Trophoblast cell (in vitro differentiated cells and primary cell): Measurements from ENCODE around the gene FBXW5.

Experiments
- DNase-seq, 2 donors: peaks; one replicate each; pipeline ENCODE4 v3.0.0-alpha.2; 2016
- H2AFZ ChIP-seq: 2 replicates; pipeline ENCODE4 v1.6.1; 2013; ENCODE audit warnings: low read length, moderate library complexity, mild to moderate bottlenecking; ENCODE audit not compliant: insufficient read depth, poor library complexity
- H2AK5ac ChIP-seq: 2 replicates; pipeline ENCODE4 v1.6.1; 2013; ENCODE audit warnings: mild to moderate bottlenecking, low read length
- H2BK120ac ChIP-seq: 2 replicates; pipeline ENCODE4 v1.6.1; 2013; ENCODE audit warnings: low read length, mild to moderate bottlenecking, moderate library complexity; ENCODE audit not compliant: insufficient read depth, poor library complexity
- H2BK12ac ChIP-seq: 2 replicates; pipeline ENCODE4 v1.6.1; 2013; ENCODE audit warnings: mild to moderate bottlenecking, low read length, moderate library complexity
- H2BK5ac ChIP-seq: 2 replicates; pipeline ENCODE4 v1.6.1; 2013; ENCODE audit warnings: low read length, low read depth, moderate library complexity, mild to moderate bottlenecking; ENCODE audit not compliant: poor library complexity
- H3K14ac ChIP-seq: 2 replicates; pipeline ENCODE4 v1.6.1; 2013; ENCODE audit warnings: mild to moderate bottlenecking, low read length
- H3K18ac ChIP-seq: 2 replicates; pipeline ENCODE4 v1.6.1; 2013; ENCODE audit warnings: mild to moderate bottlenecking, low read length
- H3K23ac ChIP-seq: 2 replicates; pipeline ENCODE4 v1.6.1; 2013; ENCODE audit warnings: low read length
- H3K27ac ChIP-seq: 2 replicates; pipeline ENCODE4 v1.5.1; 2013; ENCODE audit warnings: low read depth, mild to moderate bottlenecking, inconsistent platforms, low read length, moderate library complexity
- H3K27me3 ChIP-seq: 2 replicates; pipeline ENCODE4 v1.6.1; 2013; ENCODE audit warnings: inconsistent platforms, mild to moderate bottlenecking, low read length, moderate library complexity; ENCODE audit not compliant: insufficient read depth
- H3K36me3 ChIP-seq, 2 experiments: 1 replicate in 1 of 2; 2 replicates in 1 of 2; pipeline ENCODE4 v1.6.1; 2013; ENCODE audit warnings: low read length in 2 of 2, mild to moderate bottlenecking in 2 of 2, moderate library complexity in 1 of 2; ENCODE audit not compliant: insufficient read depth in 2 of 2, control insufficient read depth in 1 of 2
- H3K4ac ChIP-seq: 2 replicates; pipeline ENCODE4 v1.6.1; 2013; ENCODE audit warnings: low read depth, mild to moderate bottlenecking, low read length, moderate library complexity
- H3K4me1 ChIP-seq, 2 experiments: 1 replicate in 1 of 2; 2 replicates in 1 of 2; pipeline ENCODE4 v1.6.1; 2013; ENCODE audit warnings: low read length in 2 of 2, mild to moderate bottlenecking in 2 of 2, moderate library complexity in 1 of 2; ENCODE audit not compliant: insufficient read depth in 2 of 2, control insufficient read depth in 1 of 2
- H3K4me2 ChIP-seq: 2 replicates; pipeline ENCODE4 v1.6.1; 2013; ENCODE audit warnings: inconsistent platforms, mild to moderate bottlenecking, low read length, moderate library complexity
- H3K4me3 ChIP-seq: 2 replicates; pipeline ENCODE4 v1.5.1; 2013; ENCODE audit warnings: mild to moderate bottlenecking, low read depth, low read length, inconsistent platforms
- H3K79me1 ChIP-seq: one replicate; pipeline ENCODE4 v1.6.1; 2013; ENCODE audit warnings: low read length
- H3K79me2 ChIP-seq: 2 replicates; pipeline ENCODE4 v1.6.1; 2013; ENCODE audit warnings: low read length, mild to moderate bottlenecking; ENCODE audit not compliant: control insufficient read depth, insufficient read depth, poor library complexity
- H3K9ac ChIP-seq: 2 replicates; pipeline ENCODE4 v1.6.1; 2013; ENCODE audit warnings: mild to moderate bottlenecking, low read length
- H3K9me3 ChIP-seq: 2 replicates; pipeline ENCODE4 v1.6.1; 2013; ENCODE audit warnings: low read depth, mild to moderate bottlenecking, control low read depth, inconsistent platforms, low read length; ENCODE audit not compliant: insufficient read depth
- H4K12ac ChIP-seq: 2 replicates; pipeline ENCODE4 v1.6.1; 2013; ENCODE audit warnings: low read depth, mild to moderate bottlenecking, low read length, moderate library complexity
- H4K8ac ChIP-seq: 2 replicates; pipeline ENCODE4 v1.6.1; 2013; ENCODE audit warnings: low read depth, mild to moderate bottlenecking, low read length, moderate library complexity
- H4K91ac ChIP-seq: one replicate; pipeline ENCODE4 v1.6.1; 2013; ENCODE audit warnings: low read depth, mild to moderate bottlenecking, low read length, moderate library complexity
- WGBS: extraction: QIAGEN DNeasy Blood & Tissue Kit; methylation state at CpG from one replicate; pipeline ENCODE4 v1.1.7; 2013; ENCODE audit warnings: missing lambda C conversion rate; ENCODE audit not compliant: insufficient read length, insufficient coverage; ENCODE audit errors: extremely low coverage; 5-methylcytosine and 5-hydroxymethylcytosine counted together

Gene FBXW5

DNA sequence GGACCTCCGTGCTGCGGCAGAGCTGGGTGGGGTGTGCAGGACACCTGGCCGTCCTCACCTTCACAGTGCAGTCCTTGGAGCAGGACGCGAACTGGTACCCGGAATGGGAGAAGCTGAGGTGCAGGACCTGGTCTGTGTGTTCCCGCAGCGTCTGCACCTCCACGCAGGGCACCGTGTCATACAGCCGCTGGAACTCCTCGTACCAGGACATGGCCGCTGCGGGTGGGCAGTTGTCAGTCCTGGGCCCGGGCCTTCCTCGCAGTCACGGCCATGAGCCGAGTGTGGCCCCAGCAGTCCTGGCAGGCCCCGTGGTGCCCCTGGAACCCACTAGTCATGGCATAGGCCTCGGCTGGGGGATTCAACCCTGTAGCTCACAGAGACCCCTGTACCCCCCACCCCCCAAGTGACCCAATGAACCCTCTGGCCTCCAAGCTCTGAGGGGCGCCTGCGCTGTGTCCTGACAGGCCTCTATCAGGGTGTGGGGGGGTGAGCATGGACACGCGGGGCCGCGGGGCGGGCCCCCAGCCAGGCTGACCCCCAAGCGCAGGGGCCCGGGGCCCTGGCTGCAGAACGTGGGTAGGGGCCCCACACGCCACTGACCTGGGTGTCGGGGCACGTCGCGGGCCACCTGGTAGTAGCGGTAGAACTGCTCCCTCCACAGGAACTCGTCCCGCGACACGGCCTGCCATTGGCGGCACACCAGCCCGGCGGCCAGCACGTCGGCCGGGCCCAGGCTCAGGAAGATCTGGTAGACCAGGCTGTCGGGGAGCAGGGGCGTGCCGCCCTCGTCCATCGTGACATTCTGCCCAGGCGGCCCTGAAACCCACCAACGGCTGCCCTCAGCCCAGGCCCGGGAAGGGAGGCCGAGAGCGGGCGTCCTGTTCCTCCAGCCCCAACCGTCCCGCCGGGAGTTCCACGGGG, 987 bp downstream of the FBXW5 start:
- Histone ChIP-seq H3K14ac (peak overlapping the region; percentile 96), H2AFZ (peak overlapping the region; percentile 79), H4K91ac (peak overlapping the region; percentile 98), H3K79me2 (peaks cover 13% of the 10 kb centered on the region), H3K4ac (peak overlapping the region; percentile 87), H3K9ac (peak overlapping the region; percentile 96), H3K27ac (peak overlapping the region; percentile 80), H2BK5ac (peak overlapping the region; percentile 90), H3K4me3 (peak overlapping the region; percentile 98), H3K9me3 (peaks cover 4% of the 10 kb centered on the region), H3K27me3 (no peaks in the 10 kb centered on the region), H3K18ac (peak overlapping the region; percentile 87), H2AK5ac (peak overlapping the region; percentile 72), H3K36me3 (peaks cover 43 to 44% of the 10 kb centered on the region in 2 experiments), H3K4me2 (peak overlapping the region; percentile 77), H2BK120ac (peak overlapping the region; percentile 62), H2BK12ac (no peak overlapping the region), H4K8ac (peak overlapping the region; percentile 89), H3K79me1 (peaks cover 11% of the 10 kb centered on the region), H3K4me1 (peaks cover 8 to 11% of the 10 kb centered on the region in 2 experiments), H3K23ac (peak overlapping the region; percentile 2), H4K12ac (peak overlapping the region; percentile 88)
- no CpG with 5 or more reads among the region's 61 CpGs for WGBS
- peak in 1 of 2 donors; percentile 40 for DNase-seq

GRCh38 chr9:136942881-136943230, 1.7 kb downstream of the FBXW5 start:
- peak overlapping the region; percentile 77 for H3K4me2 ChIP-seq
- no peak overlapping the region for H3K4me3 ChIP-seq
- H3K4ac ChIP-seq, result peak overlapping the region; percentile 87
- no peak overlapping the region for H2AFZ ChIP-seq
- DNase-seq, result no peak
- no peaks in the 10 kb centered on the region for H3K27me3 ChIP-seq
- H2BK12ac ChIP-seq, result no peak overlapping the region
- no peak overlapping the region for H3K23ac ChIP-seq
- peaks cover 8 to 14% of the 10 kb centered on the region in 2 experiments for H3K4me1 ChIP-seq
- H3K27ac ChIP-seq, result peak overlapping the region; percentile 6
- peaks cover 11% of the 10 kb centered on the region for H3K79me1 ChIP-seq
- H3K36me3 ChIP-seq, result peaks cover 43 to 45% of the 10 kb centered on the region in 2 experiments
- no peak overlapping the region for H2BK5ac ChIP-seq
- peak overlapping the region; percentile 10 for H3K18ac ChIP-seq
- no peak overlapping the region for H3K14ac ChIP-seq
- H4K91ac ChIP-seq, result peak overlapping the region; percentile 98
- H3K9me3 ChIP-seq, result peaks cover 4% of the 10 kb centered on the region
- no peak overlapping the region for H2BK120ac ChIP-seq
- no peak overlapping the region for H3K9ac ChIP-seq
- H2AK5ac ChIP-seq, result no peak overlapping the region
- no peak overlapping the region for H4K12ac ChIP-seq
- H4K8ac ChIP-seq, result no peak overlapping the region
- peaks cover 13% of the 10 kb centered on the region for H3K79me2 ChIP-seq
- WGBS, result no CpG with 5 or more reads among the region's 16 CpGs

DNA sequence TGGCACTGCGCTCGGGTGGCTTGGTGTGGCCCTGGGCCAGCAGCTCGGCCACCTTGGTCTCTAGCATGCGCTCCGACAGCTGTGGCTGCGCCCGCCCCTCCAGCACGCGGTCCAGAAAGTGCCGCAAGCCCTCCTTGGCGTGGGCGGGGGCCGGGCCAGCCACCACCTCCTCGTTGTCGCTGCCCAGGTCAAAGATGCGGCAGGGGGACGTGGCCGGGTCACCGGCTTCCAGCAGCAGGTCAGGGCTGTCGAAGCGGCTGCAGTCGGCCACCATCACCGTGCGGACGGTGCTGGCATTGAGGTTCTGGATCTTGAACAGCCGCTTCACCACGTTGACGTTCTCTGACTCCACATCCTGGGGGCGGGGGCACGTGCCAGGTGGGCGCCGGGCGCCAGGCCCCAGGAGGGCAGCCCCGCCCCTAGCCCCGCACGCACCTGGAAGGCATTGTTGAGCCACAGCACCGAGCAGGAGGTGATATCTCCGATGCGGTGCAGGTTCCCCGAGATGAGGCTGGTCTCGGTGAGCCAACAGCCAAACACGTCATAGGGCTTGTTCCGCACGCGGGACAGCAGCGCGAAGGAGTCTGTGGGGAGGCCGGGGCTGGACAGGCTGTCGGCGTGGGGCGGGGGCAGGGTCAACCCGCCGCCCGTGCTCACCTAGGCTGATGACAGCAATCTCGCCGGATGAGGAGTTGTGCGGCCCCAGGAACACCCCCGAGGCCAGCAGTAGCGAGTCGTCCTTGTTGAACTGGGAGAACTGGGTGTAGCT, 2.2 kb downstream of the FBXW5 start:
- Histone ChIP-seq H4K91ac (no peak overlapping the region), H2BK5ac (no peak overlapping the region), H3K79me1 (peaks cover 11% of the 10 kb centered on the region), H4K8ac (no peak overlapping the region), H3K27me3 (no peaks in the 10 kb centered on the region), H3K23ac (no peak overlapping the region), H2AFZ (no peak overlapping the region), H2AK5ac (no peak overlapping the region), H3K4me3 (no peak overlapping the region), H3K9me3 (peaks cover 4% of the 10 kb centered on the region), H2BK120ac (no peak overlapping the region), H3K4me2 (peak overlapping the region; percentile 77), H3K36me3 (peaks cover 49 to 50% of the 10 kb centered on the region in 2 experiments), H2BK12ac (no peak overlapping the region), H3K14ac (no peak overlapping the region), H4K12ac (no peak overlapping the region), H3K27ac (no peak overlapping the region), H3K4ac (no peak overlapping the region), H3K79me2 (peaks cover 13% of the 10 kb centered on the region), H3K18ac (no peak overlapping the region), H3K9ac (no peak overlapping the region), H3K4me1 (peaks cover 8 to 14% of the 10 kb centered on the region in 2 experiments)
- DNase-seq, result no peak
- WGBS, result no CpG with 5 or more reads among the region's 60 CpGs

GRCh38 chr9:136941231-136942111, 3.1 kb downstream of the FBXW5 start:
- no peak overlapping the region for H3K9ac ChIP-seq
- peaks cover 11% of the 10 kb centered on the region for H3K79me1 ChIP-seq
- WGBS, result no CpG with 5 or more reads among the region's 55 CpGs
- peaks cover 4% of the 10 kb centered on the region for H3K9me3 ChIP-seq
- H3K23ac ChIP-seq, result no peak overlapping the region
- H3K14ac ChIP-seq, result no peak overlapping the region
- peaks cover 8 to 14% of the 10 kb centered on the region in 2 experiments for H3K4me1 ChIP-seq
- H2AFZ ChIP-seq, result no peak overlapping the region
- peaks cover 49 to 51% of the 10 kb centered on the region in 2 experiments for H3K36me3 ChIP-seq
- DNase-seq, result no peak
- no peak overlapping the region for H3K18ac ChIP-seq
- H4K8ac ChIP-seq, result no peak overlapping the region
- no peak overlapping the region for H3K4ac ChIP-seq
- H2BK12ac ChIP-seq, result no peak overlapping the region
- H2BK5ac ChIP-seq, result no peak overlapping the region
- no peak overlapping the region for H2BK120ac ChIP-seq
- peaks cover 13% of the 10 kb centered on the region for H3K79me2 ChIP-seq
- no peak overlapping the region for H2AK5ac ChIP-seq
- H3K4me2 ChIP-seq, result no peak overlapping the region
- no peak overlapping the region for H4K12ac ChIP-seq
- peak overlapping the region; percentile 39 for H3K4me3 ChIP-seq
- H4K91ac ChIP-seq, result no peak overlapping the region
- H3K27me3 ChIP-seq, result no peaks in the 10 kb centered on the region
- H3K27ac ChIP-seq, result no peak overlapping the region
